ENCODE measurements around the gene NBAS. TPM values are rescaled to one million over a fixed set of nuclear protein-coding genes. Genes with fewer than 3 reads are reported as not detected.

The NBAS gene
- total RNA-seq, 4 donors from 2014 or later: 22.8 to 32.0 (median 23.7) TPM

GRCh38 chr2:15272942-15273341 lies 288.2 kb downstream of the NBAS start:
- Histone ChIP-seq H3K9me3 (no peaks in the 10 kb centered on the region), H3K27ac (no peak overlapping the region), H3K4me3 (no peak overlapping the region), H3K36me3 (peaks cover 0 to 49% (median 0%) of the 10 kb centered on the region in 3 donors), H3K4me1 (no peaks in the 10 kb centered on the region), H3K27me3 (no peaks in the 10 kb centered on the region)
- no peak for DNase-seq
- intact Hi-C loops (cut with DNase I): no loop called here
- WGBS, 2 donors: 89 to 92% methylated on average over 4 of the region's 4 CpGs
- TF ChIP-seq POLR2A (IDR thresholded peaks at IDR 0.05): no peak
- TF ChIP-seq CTCF (IDR thresholded peaks at IDR 0.05): no peak

GRCh38 chr2:15271941-15272542 lies 289.1 kb downstream of the NBAS start:
- intact Hi-C loops (cut with DNase I): no loop called here
- Histone ChIP-seq H3K4me3 (no peak overlapping the region), H3K36me3 (peaks cover 0 to 47% (median 0%) of the 10 kb centered on the region in 3 donors), H3K27me3 (no peaks in the 10 kb centered on the region), H3K4me1 (no peaks in the 10 kb centered on the region), H3K27ac (no peak overlapping the region), H3K9me3 (no peaks in the 10 kb centered on the region)
- 58 to 68% methylated on average over 1 of the region's 1 CpG for WGBS, 2 donors
- TF ChIP-seq POLR2A (IDR thresholded peaks at IDR 0.05): no peak
- no peak for TF ChIP-seq CTCF (IDR thresholded peaks at IDR 0.05)
- DNase-seq: no peak

GRCh38 chr2:15271276-15271675 lies 289.9 kb downstream of the NBAS start:
- no peak overlapping the region for H3K27ac ChIP-seq
- 74 to 80% methylated on average over 3 of the region's 3 CpGs for WGBS, 2 donors
- no peaks in the 10 kb centered on the region for H3K27me3 ChIP-seq
- intact Hi-C loops (cut with DNase I): no loop called here
- H3K4me1 ChIP-seq: no peaks in the 10 kb centered on the region
- peaks cover 0 to 43% (median 0%) of the 10 kb centered on the region in 3 donors for H3K36me3 ChIP-seq
- TF ChIP-seq CTCF (IDR thresholded peaks at IDR 0.05) (no peak), POLR2A (IDR thresholded peaks at IDR 0.05) (no peak)
- no peak overlapping the region for H3K4me3 ChIP-seq
- no peaks in the 10 kb centered on the region for H3K9me3 ChIP-seq
- DNase-seq: no peak

DNA sequence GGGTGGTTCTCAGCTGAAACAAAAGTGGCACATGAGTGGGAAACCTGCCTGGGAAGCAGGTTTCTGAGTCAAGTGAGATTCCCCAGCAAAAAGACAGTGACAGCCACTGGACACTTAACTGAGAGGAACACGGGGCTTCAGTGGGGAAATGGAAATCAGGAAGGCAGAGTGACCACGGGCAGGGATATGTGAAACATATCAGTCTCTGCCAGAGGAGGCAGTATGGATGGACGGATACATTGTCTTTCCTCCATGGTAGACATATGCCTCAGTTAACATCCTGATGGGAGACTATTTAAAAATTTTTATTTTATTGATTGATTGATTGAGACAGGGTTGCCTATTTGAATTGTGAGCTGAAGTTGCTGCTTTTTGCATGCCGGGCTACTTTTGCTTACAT lies 292.1 kb downstream of the NBAS start:
- WGBS, 2 donors: 95% methylated on average over 4 of the region's 4 CpGs
- no peak for DNase-seq
- no peak overlapping the region for H3K27ac ChIP-seq
- no peaks in the 10 kb centered on the region for H3K4me1 ChIP-seq
- H3K36me3 ChIP-seq: peaks cover 0 to 31% (median 0%) of the 10 kb centered on the region in 3 donors
- no peak overlapping the region for H3K4me3 ChIP-seq
- no peaks in the 10 kb centered on the region for H3K27me3 ChIP-seq
- intact Hi-C loops (cut with DNase I): no loop called here
- no peaks in the 10 kb centered on the region for H3K9me3 ChIP-seq
- TF ChIP-seq CTCF (IDR thresholded peaks at IDR 0.05) (no peak), POLR2A (IDR thresholded peaks at IDR 0.05) (no peak)

GRCh38 chr2:15265889-15266288 lies 295.2 kb downstream of the NBAS start:
- H3K27me3 ChIP-seq: no peaks in the 10 kb centered on the region
- no peak overlapping the region for H3K4me3 ChIP-seq
- no peak for TF ChIP-seq POLR2A (IDR thresholded peaks at IDR 0.05)
- no peak for TF ChIP-seq CTCF (IDR thresholded peaks at IDR 0.05)
- H3K27ac ChIP-seq: no peak overlapping the region
- peaks cover 0 to 30% (median 0%) of the 10 kb centered on the region in 3 donors for H3K36me3 ChIP-seq
- intact Hi-C loops (cut with DNase I): no loop called here
- 93 to 95% methylated on average over 3 of the region's 3 CpGs for WGBS, 2 donors
- no peaks in the 10 kb centered on the region for H3K4me1 ChIP-seq
- no peaks in the 10 kb centered on the region for H3K9me3 ChIP-seq
- no peak for DNase-seq

Data from esophagus squamous epithelium (tissue), 5 donors.